Mucosa of rectum (tissue), 2 donors: ENCODE data around the gene PIP5K1B.
"Not testable (repeated sequence)": the region's sequence is repeated elsewhere in the genome, so short reads cannot be mapped to it uniquely, and the experiment has no call there.

ENCODE experiments used
- H3K27ac ChIP-seq, 2 donors: one replicate each; pipeline ENCODE4 v1.7.0; 2013; ENCODE audit warnings: inconsistent platforms in 2 of 2, low read depth in 2 of 2, low read length in 2 of 2
- H3K27me3 ChIP-seq, 2 donors: one replicate each; pipeline ENCODE4 v1.7.0; 2013; ENCODE audit warnings: low read length in 2 of 2; ENCODE audit not compliant: control insufficient read depth in 2 of 2, insufficient read depth in 2 of 2
- H3K36me3 ChIP-seq, 2 donors: one replicate each; pipeline ENCODE4 v1.7.0; 2013; ENCODE audit warnings: low read length in 2 of 2; ENCODE audit not compliant: control insufficient read depth in 2 of 2, insufficient read depth in 2 of 2
- H3K4me1 ChIP-seq, 2 donors: one replicate each; pipeline ENCODE4 v1.7.0; 2013; ENCODE audit warnings: low read length in 2 of 2, mild to moderate bottlenecking in 1 of 2; ENCODE audit not compliant: control insufficient read depth in 2 of 2, insufficient read depth in 2 of 2
- H3K4me3 ChIP-seq, 2 donors: one replicate each; pipeline ENCODE4 v1.7.0; 2013; ENCODE audit warnings: low read length in 2 of 2
- H3K9ac ChIP-seq, 2 donors: one replicate each; pipeline ENCODE4 v1.7.0; 2013; ENCODE audit warnings: low read length in 2 of 2, low read depth in 1 of 2, mild to moderate bottlenecking in 1 of 2
- H3K9me3 ChIP-seq, 2 donors: one replicate each; pipeline ENCODE4 v1.7.0; 2013; ENCODE audit warnings: low read length in 2 of 2; ENCODE audit not compliant: control insufficient read depth in 2 of 2
- donor health status: healthy.
- donor health status: Normal muscosa, but diverticular disease.

The PIP5K1B gene

DNA sequence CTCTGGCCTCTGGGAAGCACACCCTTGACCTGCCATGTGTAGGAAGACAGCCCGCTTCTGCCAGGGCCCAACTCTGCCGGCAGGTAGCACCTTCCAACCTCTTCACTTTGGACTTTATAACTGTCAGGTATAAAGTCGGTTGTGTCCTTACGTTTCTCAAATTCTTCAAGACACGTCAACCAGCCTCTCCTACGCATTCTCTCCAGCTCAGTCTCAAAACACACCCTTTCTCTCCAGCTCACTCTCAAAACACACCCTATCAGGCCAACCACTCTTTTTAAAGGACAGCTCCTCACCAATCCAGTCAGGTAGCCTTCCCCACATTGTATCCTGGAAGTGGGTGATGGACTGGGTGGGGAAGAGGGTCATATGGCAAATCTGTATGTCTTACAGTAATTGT lies 344.1 kb downstream of the PIP5K1B start:
- H3K9ac ChIP-seq, result no peak overlapping the region
- no peak overlapping the region for H3K27ac ChIP-seq
- no peaks in the 10 kb centered on the region for H3K9me3 ChIP-seq
- no peaks in the 10 kb centered on the region for H3K27me3 ChIP-seq
- no peak overlapping the region for H3K4me3 ChIP-seq
- H3K36me3 ChIP-seq, result peaks cover 14 to 16% of the 10 kb centered on the region in 2 donors
- H3K4me1 ChIP-seq, result no peaks in the 10 kb centered on the region

DNA sequence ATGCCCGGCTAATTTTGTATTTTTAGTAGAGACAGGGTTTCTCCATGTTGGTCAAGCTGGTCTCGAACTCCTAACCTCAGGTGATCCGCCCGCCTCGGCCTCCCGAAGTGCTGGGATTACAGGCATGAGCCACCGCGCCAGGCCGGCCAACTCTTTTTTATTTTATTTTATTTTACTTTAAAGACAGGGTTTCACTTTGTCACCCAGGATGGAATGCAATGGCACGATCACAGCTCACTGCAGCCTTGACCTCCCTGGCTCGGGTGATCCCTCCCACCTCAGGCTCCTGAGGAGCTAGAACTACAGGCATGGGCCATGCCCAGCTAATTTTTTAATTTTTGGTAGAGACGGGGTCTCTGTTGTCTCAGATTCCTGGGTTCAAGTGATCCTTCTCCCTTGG lies 345.9 kb downstream of the PIP5K1B start:
- not testable (repeated sequence) for H3K4me3 ChIP-seq, H3K9ac ChIP-seq, H3K4me1 ChIP-seq, H3K9me3 ChIP-seq, H3K27ac ChIP-seq, H3K27me3 ChIP-seq
- peaks cover 18 to 20% of the 10 kb centered on the region in 2 donors for H3K36me3 ChIP-seq

DNA sequence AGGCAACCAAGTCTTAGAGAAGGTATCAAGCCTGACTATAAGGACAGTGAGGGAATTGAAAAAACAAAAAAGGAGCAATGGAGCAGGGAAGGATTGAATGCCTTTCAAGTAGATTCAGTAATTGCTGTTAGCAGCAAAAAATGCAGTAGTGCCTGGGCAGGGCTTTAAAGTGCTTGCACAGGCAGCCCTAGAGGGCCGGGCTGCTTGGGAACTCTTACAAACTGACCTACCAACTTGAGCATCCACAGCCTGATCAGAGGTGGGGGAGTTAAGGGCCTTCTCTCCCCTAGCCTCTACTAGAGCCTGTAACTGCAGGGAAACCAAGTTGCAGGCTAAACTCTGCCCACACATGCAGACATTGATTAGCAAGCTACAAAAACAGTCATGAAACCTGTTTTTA lies 349.9 kb downstream of the PIP5K1B start:
- Histone ChIP-seq H3K4me1 (no peaks in the 10 kb centered on the region), H3K36me3 (peaks cover 7 to 11% of the 10 kb centered on the region in 2 donors), H3K27ac (no peak overlapping the region), H3K27me3 (no peaks in the 10 kb centered on the region), H3K9me3 (no peaks in the 10 kb centered on the region), H3K9ac (no peak overlapping the region), H3K4me3 (no peak overlapping the region)

DNA sequence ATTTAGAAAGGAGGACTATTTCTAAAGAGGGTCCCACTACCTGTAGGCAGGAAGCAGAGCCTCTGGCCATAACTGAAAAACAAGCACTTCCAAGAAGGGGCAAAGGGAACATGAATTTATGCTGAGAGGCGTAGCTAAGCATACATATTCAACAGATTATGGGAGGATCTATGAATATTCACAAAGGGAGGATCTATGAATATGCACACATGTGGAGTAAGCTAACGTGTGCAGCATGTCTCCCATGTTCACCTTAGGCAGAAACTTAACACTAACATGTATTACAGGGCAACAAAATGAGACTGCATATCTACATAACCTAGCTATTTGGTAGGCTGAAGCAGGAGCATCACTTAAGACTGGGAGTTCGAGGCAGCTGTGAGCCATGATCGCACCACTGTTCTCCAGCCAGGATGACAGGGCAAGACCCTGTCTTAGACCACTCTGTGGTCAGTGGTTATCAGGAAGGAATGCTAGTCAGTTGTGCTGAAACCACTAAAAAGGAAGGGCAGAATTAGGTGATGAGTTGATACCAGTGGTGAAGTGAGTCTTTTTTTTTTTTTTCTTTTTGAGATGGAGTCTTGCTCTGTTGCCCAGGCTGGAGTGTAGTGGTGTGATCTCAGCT lies 351.3 kb downstream of the PIP5K1B start:
- H3K9ac ChIP-seq, result no peak overlapping the region

GRCh38 chr9:69058101-69058500 lies 353.1 kb downstream of the PIP5K1B start:
- H3K4me3 ChIP-seq, result no peak overlapping the region
- H3K27me3 ChIP-seq, result no peaks in the 10 kb centered on the region
- H3K4me1 ChIP-seq, result no peaks in the 10 kb centered on the region
- H3K9ac ChIP-seq, result no peak overlapping the region
- H3K27ac ChIP-seq, result no peak overlapping the region
- peaks cover 11 to 12% of the 10 kb centered on the region in 2 donors for H3K36me3 ChIP-seq
- no peaks in the 10 kb centered on the region for H3K9me3 ChIP-seq

More for the DNA sequence above, 351.3 kb downstream of the PIP5K1B start:
- Histone ChIP-seq H3K36me3 (peaks cover 11 to 12% of the 10 kb centered on the region in 2 donors), H3K4me1 (no peaks in the 10 kb centered on the region), H3K27ac (no peak overlapping the region), H3K27me3 (no peaks in the 10 kb centered on the region), H3K9me3 (no peaks in the 10 kb centered on the region), H3K4me3 (no peak overlapping the region)
